Neural cell (in vitro differentiated cells): Measurements from ENCODE around the gene EIF4G3.
A peak's percentile ranks its signal among the peaks of the same experiment; 100 is the strongest.

Experiments used
- CTCF ChIP-seq: fragments of 450-650 bp; IDR thresholded peaks from 2 replicates; pipeline ENCODE4 v1.5.1; 2014; ENCODE audit warnings: antibody characterized with exemption, mild to moderate bottlenecking, moderate library complexity; ENCODE audit not compliant: poor library complexity, severe bottlenecking
- POLR2AphosphoS5 ChIP-seq: IDR thresholded peaks from 2 replicates; pipeline ENCODE4 v1.6.1; 2012
- REST ChIP-seq: IDR thresholded peaks from 2 replicates; pipeline ENCODE4 v1.6.1; 2012; ENCODE audit warnings: borderline replicate concordance

- peak; percentile 38 for TF ChIP-seq CTCF
- TF ChIP-seq REST: no peak
- no peak for TF ChIP-seq POLR2AphosphoS5
Observed at GRCh38 chr1:21216835-21217811, 40.4 kb upstream of the EIF4G3 start.
